Activated gamma-delta T cell (primary cell): ENCODE data around the gene TFAP2E.

Experiments
- DNase-seq: peaks from one replicate; lab custom pipeline; 2025; lab: John Stamatoyannopoulos, UW
- total RNA-seq, 2 donors: gene quantifications; one replicate each; lab custom pipeline; 2026; lab: John Stamatoyannopoulos, UW

TFAP2E gene
- 3.7 to 4.5 reads per million in 2 donors for total RNA-seq

GRCh38 chr1:35573198-35574124 lies at the start of gene TFAP2E:
TSS of gene TFAP2E (plus strand) at chr1:35573314. CDS start at chr1:35573578, 264 bp downstream.
- no peak for DNase-seq

DNA sequence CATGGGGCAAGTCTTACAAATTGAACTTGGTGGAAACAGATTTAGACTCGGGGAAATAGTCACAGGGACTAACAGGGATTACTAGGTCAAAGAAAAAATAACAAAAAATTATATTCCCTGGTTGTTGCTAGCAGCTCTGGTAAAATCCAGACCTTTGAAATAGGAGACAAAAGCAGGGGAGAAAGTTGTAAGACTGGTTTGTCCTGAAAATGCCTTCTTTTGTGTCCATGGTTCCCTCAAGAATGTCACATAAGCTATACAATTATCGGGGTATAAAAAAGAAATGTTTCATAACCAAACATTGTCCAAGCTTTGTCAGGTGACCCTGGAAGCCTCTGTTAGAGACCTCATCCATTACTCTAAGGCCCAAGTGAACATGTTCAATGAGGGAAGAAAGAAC lies 49.0 kb upstream of the TFAP2E start:
- DNase-seq = no peak

DNA sequence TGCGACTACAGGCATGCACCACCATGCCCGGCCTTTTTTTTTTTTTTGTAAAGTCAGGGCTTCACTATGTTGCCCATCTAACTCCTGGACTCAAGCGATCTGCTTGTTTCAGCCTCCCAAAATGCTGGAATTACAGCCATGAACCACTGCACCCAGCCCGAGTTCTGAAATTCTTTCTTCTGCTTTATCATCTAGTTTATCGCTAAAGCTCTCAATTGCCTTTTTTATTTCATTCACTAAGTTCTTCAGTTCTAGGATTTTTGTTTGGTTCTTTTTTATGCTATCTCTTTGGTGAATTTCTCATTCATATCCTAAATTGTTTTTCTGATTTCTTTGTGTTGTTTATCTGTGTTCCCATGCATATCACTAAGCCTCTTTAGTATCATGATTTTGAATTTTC lies 42.9 kb upstream of the TFAP2E start:
- no peak for DNase-seq

DNA sequence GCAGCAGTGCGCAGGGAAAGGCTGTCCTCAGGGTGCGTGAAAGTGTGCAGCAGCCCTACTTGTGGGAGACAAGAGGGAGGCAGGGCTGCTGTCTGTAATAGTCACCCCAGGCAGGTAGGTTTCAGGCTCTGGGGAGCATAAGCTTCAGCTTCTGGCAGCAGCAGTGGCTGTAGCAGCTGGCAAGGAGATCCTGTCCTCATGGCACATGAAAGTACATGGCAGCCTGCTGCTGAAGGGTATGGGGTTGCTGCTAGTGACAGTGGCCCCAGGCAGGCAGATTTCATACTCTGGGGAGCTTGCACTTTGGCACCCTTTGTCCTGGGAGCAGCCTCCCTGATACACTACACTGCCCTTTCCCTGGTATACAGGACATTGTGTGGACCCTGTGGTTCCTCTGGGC lies 42.2 kb upstream of the TFAP2E start:
- no peak for DNase-seq

- no peak for DNase-seq
Measured at GRCh38 chr1:35531368-35531767, 41.7 kb upstream of the TFAP2E start.

GRCh38 chr1:35532497-35533223 lies 40.5 kb upstream of the TFAP2E start:
- no peak for DNase-seq

DNA sequence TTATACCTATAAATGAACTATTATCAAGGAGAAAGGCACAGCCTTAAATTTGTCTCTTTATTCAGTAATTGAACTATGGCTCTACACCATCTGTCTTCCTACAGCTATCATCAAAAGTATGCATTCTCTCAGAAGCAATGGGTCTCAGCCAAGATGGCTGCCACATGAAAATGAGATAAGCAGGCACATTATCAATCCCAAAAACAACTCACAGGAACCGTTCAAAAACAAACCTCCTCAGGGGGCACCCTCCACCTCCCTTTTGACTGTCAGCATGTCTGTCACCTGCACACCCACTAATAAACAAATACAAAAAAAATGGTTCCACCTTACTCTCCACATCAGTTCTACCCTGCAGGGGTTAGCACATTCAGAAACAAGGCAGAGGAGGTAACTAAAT lies 39.5 kb upstream of the TFAP2E start:
- DNase-seq = no peak

DNA sequence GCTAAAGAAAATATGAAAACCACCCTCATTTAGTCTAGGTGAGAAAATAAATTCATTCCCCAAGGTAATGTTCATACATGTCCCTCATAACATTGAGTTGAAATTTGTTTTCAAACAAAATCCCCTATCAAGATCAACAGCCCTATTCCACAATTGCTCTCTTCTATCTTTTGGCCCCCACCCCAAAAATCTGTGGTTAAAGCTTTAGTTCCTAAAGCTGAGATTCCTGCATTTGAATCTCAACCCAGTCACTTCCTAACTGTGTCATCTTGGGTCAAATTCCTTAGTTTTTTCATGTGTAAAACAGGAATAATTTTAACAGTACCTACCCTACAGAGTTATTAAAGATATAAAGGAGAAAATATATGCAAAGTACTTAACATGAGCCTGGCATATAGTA lies 37.9 kb upstream of the TFAP2E start:
- no peak for DNase-seq

DNA sequence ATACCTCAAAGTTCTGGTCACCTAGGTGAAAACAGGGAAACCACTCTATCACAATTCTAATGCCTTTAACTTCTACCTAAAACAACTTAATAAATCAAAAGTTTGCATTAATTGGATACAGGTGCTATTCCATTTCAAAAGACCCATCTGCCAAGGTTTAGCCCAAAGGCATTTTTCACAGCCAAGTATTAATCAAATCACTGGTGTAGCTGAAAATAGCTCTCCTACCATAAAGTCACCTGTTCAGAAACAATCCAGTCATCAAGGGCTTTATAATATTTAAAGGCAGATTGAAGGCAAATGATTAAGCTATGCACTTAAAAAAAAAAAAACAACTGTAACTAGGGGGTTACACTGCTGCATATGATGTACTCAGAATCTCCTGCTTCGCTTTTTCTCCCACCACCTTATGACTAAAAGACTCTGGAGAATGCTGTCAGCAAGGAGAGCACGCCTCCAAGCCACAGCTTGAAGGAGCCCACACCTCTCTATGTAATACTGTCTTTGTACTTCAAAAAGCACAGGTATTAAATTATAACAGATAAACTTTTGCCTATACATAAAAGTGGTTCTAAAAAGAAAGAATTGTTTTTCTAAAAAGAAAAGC lies 36.5 kb upstream of the TFAP2E start:
- DNase-seq = no peak

DNA sequence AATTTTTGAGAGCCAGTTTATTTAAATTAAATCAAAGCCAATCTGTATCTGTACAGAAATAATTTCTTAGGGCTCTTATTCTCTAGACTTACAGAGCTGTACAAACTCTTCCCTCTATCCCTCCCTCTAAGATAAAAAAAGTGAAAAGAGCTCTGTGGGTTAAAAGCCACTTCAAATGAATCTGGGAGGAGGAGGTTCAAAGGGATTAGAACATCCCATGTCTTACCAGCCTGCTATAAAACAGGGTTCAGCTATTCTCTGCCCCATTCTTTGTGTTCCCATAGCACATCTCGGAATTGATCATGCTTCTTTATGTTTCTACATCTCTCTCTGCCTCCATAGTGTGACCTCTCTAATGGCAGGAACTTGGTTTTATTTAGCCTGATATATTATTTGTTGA lies 35.3 kb upstream of the TFAP2E start:
- DNase-seq = no peak

DNA sequence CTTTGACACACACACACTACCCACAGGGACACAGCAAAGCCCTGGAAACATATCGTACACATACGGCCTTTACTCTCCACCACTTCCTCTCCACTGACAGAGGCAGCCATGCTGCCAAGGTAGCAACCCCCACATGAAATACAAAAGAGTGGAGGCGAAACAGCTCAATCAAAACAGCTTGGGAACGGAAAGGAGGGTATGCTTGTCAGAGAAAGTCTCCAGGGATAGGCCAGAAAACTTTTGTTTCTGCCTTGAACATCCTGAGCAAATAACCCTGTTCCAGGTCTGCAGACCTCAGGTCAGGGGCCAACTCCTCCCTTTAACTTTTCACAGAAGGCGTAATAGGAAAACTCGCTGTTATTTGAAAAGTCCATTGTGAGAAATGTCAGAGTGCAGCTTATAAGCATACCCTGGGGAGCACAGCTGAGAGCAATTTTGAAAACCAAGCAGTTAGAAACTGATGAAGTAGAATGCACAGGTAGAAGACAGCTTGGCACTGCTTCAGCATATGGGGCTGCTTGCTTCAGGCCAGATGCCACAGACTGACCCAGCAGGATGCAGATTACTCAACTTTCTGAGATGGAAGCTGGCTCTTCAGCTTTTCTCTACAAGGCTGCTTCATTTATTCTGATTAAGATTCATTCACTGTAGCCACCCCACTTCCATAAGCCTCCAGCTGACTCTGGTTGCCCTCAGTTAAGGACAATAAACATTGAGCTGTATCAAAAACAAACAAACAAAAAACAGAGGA lies 33.9 kb upstream of the TFAP2E start:
- DNase-seq = no peak

- DNase-seq = no peak
Measured at GRCh38 chr1:35539824-35540261, 33.3 kb upstream of the TFAP2E start.

DNA sequence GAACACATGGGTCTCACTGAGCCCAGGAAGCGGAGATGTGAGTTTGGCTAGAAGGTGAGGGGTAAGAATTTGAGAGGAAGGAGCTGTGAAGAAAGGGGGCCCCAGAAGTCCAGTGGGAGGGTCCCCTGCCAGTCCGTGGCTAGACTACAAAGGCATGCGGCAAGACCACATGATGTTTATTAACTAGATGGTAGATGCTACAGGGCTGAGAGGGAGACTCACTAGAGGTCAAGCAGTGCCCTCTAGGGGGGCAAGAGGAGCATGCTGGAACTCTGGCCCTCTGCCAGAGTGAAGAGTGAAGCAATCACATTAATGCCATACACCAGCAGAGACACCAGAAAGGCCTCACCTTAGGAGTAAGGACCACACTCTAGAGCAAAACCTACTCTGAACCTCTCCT lies 28.1 kb upstream of the TFAP2E start:
- DNase-seq = no peak

DNA sequence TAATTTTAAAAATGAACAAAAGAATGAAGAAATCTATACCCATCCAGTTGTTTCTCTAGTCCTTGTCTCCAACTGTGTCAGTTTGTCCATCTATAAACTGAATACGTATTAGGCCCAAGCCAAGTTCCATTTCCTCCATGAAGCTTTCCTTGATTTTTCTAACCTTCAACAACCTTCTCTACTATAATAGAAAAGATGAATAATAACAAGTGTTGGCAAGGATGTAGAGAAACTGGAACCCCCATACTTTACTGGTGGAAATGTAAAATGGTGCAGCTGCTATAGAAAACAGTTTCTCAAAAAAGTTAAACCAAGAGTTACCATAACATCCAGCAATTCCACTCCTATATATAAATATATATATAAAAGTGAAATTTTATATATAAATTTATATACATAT lies 26.5 kb upstream of the TFAP2E start:
- DNase-seq = no peak

DNA sequence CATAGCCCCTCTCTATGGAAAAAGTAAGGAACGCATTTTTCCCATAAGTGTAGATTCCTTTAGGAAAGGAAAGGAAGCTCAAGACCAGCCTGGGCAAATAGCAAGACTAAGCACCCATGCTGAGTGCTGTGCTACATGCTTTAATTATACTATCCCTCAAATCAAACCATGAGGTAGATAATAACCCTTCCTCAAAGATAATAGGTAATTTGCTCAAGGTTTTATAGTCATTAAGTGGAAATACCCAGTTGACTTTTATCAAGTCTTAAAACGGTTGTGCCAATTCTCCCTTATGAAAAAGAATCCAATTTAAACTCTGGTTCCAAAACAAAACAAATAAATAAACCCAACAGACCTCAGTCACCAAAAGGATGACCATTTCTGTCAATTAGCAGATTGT lies 19.3 kb upstream of the TFAP2E start:
- DNase-seq = no peak

- DNase-seq = no peak
Measured at GRCh38 chr1:35554266-35555211, 18.6 kb upstream of the TFAP2E start.

DNA sequence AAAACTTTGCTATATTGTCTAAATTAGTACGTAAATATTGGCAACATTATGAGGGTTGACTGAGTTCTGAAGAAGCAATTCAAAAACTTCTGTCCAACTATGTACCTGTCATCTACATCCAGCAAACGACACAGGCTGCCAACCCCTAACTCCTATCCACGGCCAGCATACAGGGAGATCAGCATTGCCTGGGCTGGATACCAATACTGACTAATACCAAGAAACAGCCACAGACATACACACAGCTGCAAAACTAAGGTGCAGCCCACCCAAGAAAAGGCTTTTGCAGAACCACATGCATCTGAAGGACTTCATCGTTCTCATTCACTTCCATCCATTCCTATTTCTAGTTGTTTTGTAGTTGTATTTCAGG lies 17.9 kb upstream of the TFAP2E start:
- DNase-seq = no peak

- DNase-seq = no peak
Measured at GRCh38 chr1:35555601-35556477, 17.3 kb upstream of the TFAP2E start.

- no peak for DNase-seq
Measured at GRCh38 chr1:35556484-35557117, 16.5 kb upstream of the TFAP2E start.
